ENCODE results near the gene FOXO4. TPM values are rescaled to one million over a fixed set of nuclear protein-coding genes. Genes with fewer than 3 reads are reported as not detected.

FOXO4 gene
- total and polyA plus RNA-seq, 7 experiments from 2014 or later = 1.2 to 40.6 (median 24.6) TPM

DNA sequence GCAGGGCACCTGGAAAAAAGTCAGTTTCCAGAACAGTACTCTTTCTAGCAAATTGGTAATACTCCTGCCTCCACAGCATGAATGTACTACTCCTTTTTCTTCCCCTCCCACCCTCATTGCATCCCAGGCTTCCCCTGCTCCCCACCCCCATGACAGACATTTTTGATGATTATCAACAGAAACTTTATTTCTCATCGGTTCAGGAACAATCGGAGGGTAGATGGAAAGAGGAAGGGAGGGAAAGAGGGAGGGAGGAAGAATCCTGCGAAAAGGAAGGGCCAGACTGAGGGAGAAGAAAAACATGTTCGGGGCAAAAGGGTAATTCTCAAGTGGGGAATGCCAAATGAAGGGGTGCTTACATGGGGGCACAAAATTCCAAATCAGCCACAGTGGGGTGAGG lies 11.6 kb downstream of the FOXO4 start:
- Histone ChIP-seq H3K27me3 (ENCODE audit: control insufficient read depth in 2 of 2, insufficient read depth in 2 of 2, low read length in 2 of 2) (no peaks in the 10 kb centered on the region), H3K4me1 (ENCODE audit: control insufficient read depth in 2 of 2, insufficient read depth in 2 of 2, low read length in 2 of 2) (peaks cover 50 to 55% of the 10 kb centered on the region in 2 donors), H3K27ac (ENCODE audit: low read depth, low read length) (peak overlapping the region; percentile 96), H3K4me3 (ENCODE audit: low read length) (peak overlapping the region; percentile 80), H3K9me3 (ENCODE audit: control insufficient read depth in 2 of 3, low read length in 3 of 3) (no peaks in the 10 kb centered on the region), H3K36me3 (ENCODE audit: control insufficient read depth in 2 of 3, insufficient read depth in 3 of 3, low read length in 3 of 3) (peaks cover 9 to 20% (median 11%) of the 10 kb centered on the region in 3 experiments)
- DNase-seq (no peak), ATAC-seq (no peak)
- no peaks in the 10 kb centered on the region for H3K27me3 Mint-ChIP-seq
- H3K4me1 Mint-ChIP-seq = peaks cover 32 to 82% (median 65%) of the 10 kb centered on the region in 7 donors
- peaks cover 0 to 5% (median 0%) of the 10 kb centered on the region in 11 donors for H3K9me3 Mint-ChIP-seq
- peak overlapping the region; percentile 82 to 100 (median 98) for H3K27ac Mint-ChIP-seq
- POLR2A ChIA-PET = interaction anchor here (1.4 to 8.5 kb wide), 3 partner anchors 11 to 35 kb away, joined by 3 to 125 read pairs (median 27); partner anchors contain the start of gene MED12
- H3K4me3 Mint-ChIP-seq = peak overlapping the region; percentile 93 to 98 (median 98)
- H3K36me3 Mint-ChIP-seq = peaks cover 15 to 66% (median 42%) of the 10 kb centered on the region in 5 donors
- intact Hi-C loops (cut with micrococcal nuclease) = no loop called here
- CTCF ChIA-PET = interaction anchor here (1.2 kb wide), 1 partner anchor 8 kb away, joined by 4 read pairs; no protein-coding TSS in a partner anchor

DNA sequence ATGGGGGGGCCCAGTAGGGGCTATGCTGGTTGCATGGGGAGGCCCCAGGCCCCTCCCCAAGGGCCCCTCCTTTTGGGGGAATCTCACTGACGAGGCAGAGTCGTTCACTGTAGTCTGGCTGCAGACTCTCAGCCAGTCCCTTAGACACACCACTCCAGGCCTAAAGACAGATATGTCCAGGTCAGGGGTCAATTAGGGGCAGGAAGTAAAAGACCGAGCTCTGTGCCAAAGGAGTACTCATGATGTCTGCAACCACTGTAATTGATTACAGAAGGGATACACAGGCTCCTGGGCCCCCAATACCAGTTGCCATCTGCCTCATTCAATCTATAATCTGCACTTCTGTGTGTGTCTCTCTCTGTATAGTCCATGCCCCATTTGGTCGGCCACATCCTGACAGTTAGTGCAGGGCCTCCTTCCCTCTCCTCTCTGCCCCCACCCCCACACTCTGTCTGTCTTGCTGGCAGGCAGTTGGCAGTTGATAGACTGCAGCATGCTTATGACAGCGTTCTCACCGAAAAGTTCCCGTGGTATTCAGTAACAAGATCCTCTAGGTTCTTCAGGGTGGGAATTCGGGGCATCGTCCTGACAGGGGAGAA lies 12.2 kb downstream of the FOXO4 start:
- no peaks in the 10 kb centered on the region for H3K9me3 ChIP-seq (ENCODE audit: control insufficient read depth in 2 of 3, low read length in 3 of 3)
- H3K4me3 ChIP-seq (ENCODE audit: low read length) = peak overlapping the region; percentile 80
- peaks cover 0 to 7% (median 0%) of the 10 kb centered on the region in 11 donors for H3K9me3 Mint-ChIP-seq
- H3K27ac Mint-ChIP-seq = peak overlapping the region; percentile 82 to 100 (median 98)
- ChIA-PET CTCF (interaction anchor here (1.2 kb wide), 1 partner anchor 8 kb away, joined by 4 read pairs; no protein-coding TSS in a partner anchor), POLR2A (interaction anchor here (1.0 to 1.9 kb wide), 4 partner anchors 8 to 34 kb away, joined by 3 to 27 read pairs (median 6); partner anchors contain the start of genes FOXO4 and MED12)
- peak overlapping the region; percentile 93 to 98 (median 98) for H3K4me3 Mint-ChIP-seq
- peaks cover 15 to 66% (median 42%) of the 10 kb centered on the region in 5 donors for H3K36me3 Mint-ChIP-seq
- H3K27ac ChIP-seq (ENCODE audit: low read depth, low read length) = peak overlapping the region; percentile 96
- H3K27me3 Mint-ChIP-seq = no peaks in the 10 kb centered on the region
- DNase-seq (peak in 5 of 9 donors; percentile 38 to 61 (median 47)), ATAC-seq (no peak)
- intact Hi-C loops (cut with micrococcal nuclease) = loop anchor here (1.0 kb wide), 1 partner anchor 10 kb away; the partner anchor contains the start of gene MED12 (in 2 of the 2)
- peaks cover 39 to 83% (median 65%) of the 10 kb centered on the region in 7 donors for H3K4me1 Mint-ChIP-seq
- H3K36me3 ChIP-seq (ENCODE audit: control insufficient read depth in 2 of 3, insufficient read depth in 3 of 3, low read length in 3 of 3) = peaks cover 9 to 20% (median 11%) of the 10 kb centered on the region in 3 experiments
- H3K27me3 ChIP-seq (ENCODE audit: control insufficient read depth in 2 of 2, insufficient read depth in 2 of 2, low read length in 2 of 2) = no peaks in the 10 kb centered on the region
- peaks cover 51 to 59% of the 10 kb centered on the region in 2 donors for H3K4me1 ChIP-seq (ENCODE audit: control insufficient read depth in 2 of 2, insufficient read depth in 2 of 2, low read length in 2 of 2)

DNA sequence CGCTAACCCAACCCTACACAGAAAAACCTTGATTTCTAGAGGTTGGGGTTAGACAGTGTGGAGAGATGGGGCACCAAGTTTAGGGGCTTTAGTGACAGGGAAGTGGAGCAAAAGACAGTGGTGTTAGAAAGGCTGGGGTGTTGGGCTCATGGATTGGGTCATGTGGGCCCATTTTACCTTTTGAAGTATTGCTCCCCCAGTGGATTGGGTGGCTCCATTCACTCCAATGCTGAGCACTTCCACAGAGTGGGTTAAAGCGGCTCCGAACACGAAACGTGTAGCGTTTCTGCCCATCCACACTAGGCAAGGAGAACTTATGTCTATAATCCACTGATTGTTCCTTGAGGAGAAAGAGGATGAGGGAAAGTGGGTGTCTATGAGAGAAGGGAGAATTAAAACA lies 13.4 kb downstream of the FOXO4 start:
- no peaks in the 10 kb centered on the region for H3K9me3 ChIP-seq (ENCODE audit: control insufficient read depth in 2 of 3, low read length in 3 of 3)
- peaks cover 46 to 56% of the 10 kb centered on the region in 2 donors for H3K4me1 ChIP-seq (ENCODE audit: control insufficient read depth in 2 of 2, insufficient read depth in 2 of 2, low read length in 2 of 2)
- H3K27ac ChIP-seq (ENCODE audit: low read depth, low read length) = peak overlapping the region; percentile 96
- peaks cover 39 to 79% (median 56%) of the 10 kb centered on the region in 7 donors for H3K4me1 Mint-ChIP-seq
- peaks cover 0 to 7% (median 0%) of the 10 kb centered on the region in 11 donors for H3K9me3 Mint-ChIP-seq
- peak overlapping the region; percentile 82 to 100 (median 98) for H3K27ac Mint-ChIP-seq
- DNase-seq (no peak), ATAC-seq (no peak)
- ChIA-PET POLR2A (interaction anchor here (1.0 to 1.9 kb wide), 4 partner anchors 9 to 425 kb away, joined by 3 to 27 read pairs (median 6); partner anchors contain the start of genes FOXO4 and MED12), CTCF (no interaction called here)
- H3K4me3 ChIP-seq (ENCODE audit: low read length) = peak overlapping the region; percentile 80
- H3K36me3 Mint-ChIP-seq = peaks cover 15 to 63% (median 42%) of the 10 kb centered on the region in 5 donors
- intact Hi-C loops (cut with micrococcal nuclease) = no loop called here
- H3K27me3 Mint-ChIP-seq = no peaks in the 10 kb centered on the region
- H3K36me3 ChIP-seq (ENCODE audit: control insufficient read depth in 2 of 3, insufficient read depth in 3 of 3, low read length in 3 of 3) = peaks cover 9 to 20% (median 11%) of the 10 kb centered on the region in 3 experiments
- peak overlapping the region; percentile 93 to 98 (median 98) for H3K4me3 Mint-ChIP-seq
- H3K27me3 ChIP-seq (ENCODE audit: control insufficient read depth in 2 of 2, insufficient read depth in 2 of 2, low read length in 2 of 2) = no peaks in the 10 kb centered on the region

DNA sequence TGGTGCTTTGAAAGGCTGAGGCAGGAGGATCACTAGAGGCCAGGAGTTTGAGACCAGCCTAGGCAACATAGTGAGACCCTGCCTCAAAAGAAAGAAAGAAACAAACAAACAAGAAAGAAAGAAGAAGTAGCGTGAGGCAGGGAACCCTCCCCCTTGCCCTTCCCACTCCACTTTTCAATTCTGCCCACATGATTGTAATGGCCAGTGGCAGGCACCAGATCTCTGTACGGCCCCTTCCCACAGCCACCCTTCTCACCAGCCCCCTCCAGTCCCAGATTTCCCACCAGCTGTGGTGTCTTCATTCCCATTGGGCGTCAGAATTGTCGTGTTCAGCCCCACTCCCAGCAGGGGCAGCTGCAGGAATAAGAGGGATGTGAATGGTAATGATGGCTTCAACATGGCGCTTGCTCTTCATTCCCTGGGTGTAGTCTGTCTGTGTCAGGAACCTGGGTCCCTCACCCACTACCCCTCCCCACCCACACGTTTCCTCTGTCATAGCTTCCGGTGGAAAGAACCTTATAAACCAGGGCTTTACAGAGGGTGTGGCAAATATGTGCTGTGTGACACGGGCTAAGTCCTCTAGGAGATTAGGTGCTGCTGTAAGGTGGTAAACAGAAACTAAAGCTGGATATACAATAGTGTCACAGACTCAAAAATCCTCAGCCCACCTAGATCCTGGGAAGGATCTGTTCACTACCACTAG lies 15.6 kb downstream of the FOXO4 start, which contains the start of gene IL2RG:
TSS of gene IL2RG (minus strand) at position 437 of the 703 bp plus-strand sequence. CDS start at position 399, 38 bp downstream.
- Histone ChIP-seq H3K4me3 (ENCODE audit: low read length) (peak within 1 kb of the TSS; percentile 80), H3K36me3 (ENCODE audit: control insufficient read depth in 2 of 3, insufficient read depth in 3 of 3, low read length in 3 of 3) (peaks cover 9 to 20% (median 11%) of the 10 kb centered on the region in 3 experiments), H3K27ac (ENCODE audit: low read depth, low read length) (peak within 1 kb of the TSS; percentile 96), H3K9me3 (ENCODE audit: control insufficient read depth in 2 of 3, low read length in 3 of 3) (no peaks in the 10 kb centered on the region), H3K4me1 (ENCODE audit: control insufficient read depth in 2 of 2, insufficient read depth in 2 of 2, low read length in 2 of 2) (peaks cover 28 to 39% of the 10 kb centered on the region in 2 donors), H3K27me3 (ENCODE audit: control insufficient read depth in 2 of 2, insufficient read depth in 2 of 2, low read length in 2 of 2) (no peaks in the 10 kb centered on the region)
- Mint-ChIP-seq H3K27ac (peak within 1 kb of the TSS; percentile 96 to 100 (median 98)), H3K9me3 (peaks cover 0 to 7% (median 0%) of the 10 kb centered on the region in 11 donors), H3K27me3 (no peaks in the 10 kb centered on the region), H3K4me3 (peak within 1 kb of the TSS; percentile 93 to 98 (median 98)), H3K36me3 (peaks cover 15 to 48% (median 35%) of the 10 kb centered on the region in 5 donors), H3K4me1 (peaks cover 24 to 69% (median 43%) of the 10 kb centered on the region in 7 donors)
- POLR2A ChIA-PET = interaction anchor here (0.6 to 6.7 kb wide), 17 partner anchors 9 to 422 kb away, joined by 3 to 117 read pairs (median 7); partner anchors contain the start of genes FOXO4, NONO, OGT and SNX12
- ATAC-seq (peak; percentile 95), DNase-seq (peak; percentile 37 to 92 (median 87))
- CTCF ChIA-PET = interaction anchor here (1.0 to 1.7 kb wide), 4 partner anchors 9 to 19 kb away, joined by 3 to 23 read pairs (median 10); no protein-coding TSS in a partner anchor
- intact Hi-C loops (cut with micrococcal nuclease) = loop anchor here (1.0 to 10.0 kb wide), 8 partner anchors 8 to 424 kb away; partner anchors contain the start of genes OGT (in 2 of the 2), SNX12 (in 2 of the 2) and TAF1 (in 1 of the 2)

DNA sequence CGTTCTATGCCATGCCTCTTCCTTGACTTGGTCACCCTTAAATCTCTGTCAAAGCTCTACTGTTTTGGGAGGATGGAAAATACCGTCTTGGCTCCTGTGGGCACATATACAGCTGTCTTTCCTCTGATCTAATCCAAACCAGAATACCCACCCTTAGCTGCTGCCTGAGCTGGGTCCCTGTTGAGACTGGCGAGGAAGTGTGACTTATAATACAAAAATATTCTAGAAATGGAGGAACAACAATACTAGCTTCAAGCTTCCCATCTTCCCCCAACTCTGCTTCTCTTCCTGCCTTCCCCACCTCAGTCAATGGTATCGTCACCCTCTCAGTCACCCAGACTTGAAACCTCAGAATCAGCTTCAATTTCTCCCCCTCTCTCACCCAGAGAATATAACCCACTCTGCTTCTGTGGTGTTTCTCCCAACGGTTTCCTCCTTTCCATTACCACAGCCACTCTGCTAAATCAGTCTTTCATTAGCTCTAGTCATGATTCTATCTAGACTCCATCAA lies 16.3 kb downstream of the FOXO4 start:
- ATAC-seq (peak; percentile 61), DNase-seq (peak in 3 of 9 donors; percentile 15 to 58 (median 57))
- H3K27ac Mint-ChIP-seq = peak overlapping the region; percentile 96 to 100 (median 98)
- H3K9me3 ChIP-seq (ENCODE audit: control insufficient read depth in 2 of 3, low read length in 3 of 3) = no peaks in the 10 kb centered on the region
- H3K9me3 Mint-ChIP-seq = peaks cover 0 to 6% (median 0%) of the 10 kb centered on the region in 11 donors
- intact Hi-C loops (cut with micrococcal nuclease) = loop anchor here (1.0 to 10.0 kb wide), 8 partner anchors 9 to 423 kb away; partner anchors contain the start of genes OGT (in 2 of the 2), SNX12 (in 2 of the 2) and TAF1 (in 1 of the 2)
- H3K36me3 ChIP-seq (ENCODE audit: control insufficient read depth in 2 of 3, insufficient read depth in 3 of 3, low read length in 3 of 3) = peaks cover 9 to 20% (median 11%) of the 10 kb centered on the region in 3 experiments
- ChIA-PET CTCF (interaction anchor here (1.0 to 1.7 kb wide), 4 partner anchors 10 to 18 kb away, joined by 3 to 23 read pairs (median 10); no protein-coding TSS in a partner anchor), POLR2A (interaction anchor here (0.6 to 6.7 kb wide), 16 partner anchors 11 to 422 kb away, joined by 3 to 117 read pairs (median 8); partner anchors contain the start of genes FOXO4, NONO, OGT and SNX12)
- H3K4me3 Mint-ChIP-seq = peak overlapping the region; percentile 93 to 98 (median 98)
- H3K27me3 Mint-ChIP-seq = no peaks in the 10 kb centered on the region
- peaks cover 15 to 44% (median 32%) of the 10 kb centered on the region in 5 donors for H3K36me3 Mint-ChIP-seq
- peak overlapping the region; percentile 96 for H3K27ac ChIP-seq (ENCODE audit: low read depth, low read length)
- peaks cover 20 to 62% (median 38%) of the 10 kb centered on the region in 7 donors for H3K4me1 Mint-ChIP-seq
- H3K27me3 ChIP-seq (ENCODE audit: control insufficient read depth in 2 of 2, insufficient read depth in 2 of 2, low read length in 2 of 2) = no peaks in the 10 kb centered on the region
- peaks cover 27 to 33% of the 10 kb centered on the region in 2 donors for H3K4me1 ChIP-seq (ENCODE audit: control insufficient read depth in 2 of 2, insufficient read depth in 2 of 2, low read length in 2 of 2)
- peak overlapping the region; percentile 80 for H3K4me3 ChIP-seq (ENCODE audit: low read length)

All from naive thymus-derived CD4-positive, alpha-beta T cell (primary cell).